Astrocyte (in vitro differentiated cells and primary cell): Measurements from ENCODE around the gene TFDP2. TPM values are rescaled to one million over a fixed set of nuclear protein-coding genes. Genes with fewer than 3 reads are reported as not detected.
A peak's percentile ranks its signal among the peaks of the same experiment; 100 is the strongest.

Experiments used
- DNase-seq: peaks from one replicate; pipeline ENCODE4 v3.0.0-alpha.2; 2010; ENCODE audit warnings: low read depth
- FAIRE-seq: peaks from 2 replicates; lab custom pipeline; 2011; peaks lifted over from hg19 to GRCh38; lab: Jason Lieb, UNC
- H2AFZ ChIP-seq: 2 replicates; pipeline ENCODE4 v1.6.0; 2012; ENCODE audit warnings: low read depth, low read length, inconsistent platforms
- H3K27ac ChIP-seq: 2 replicates; pipeline ENCODE4 v1.5.1; 2011; ENCODE audit warnings: low read depth, low read length, inconsistent platforms
- H3K27me3 ChIP-seq: 2 replicates; pipeline ENCODE4 v1.6.0; 2011; ENCODE audit warnings: low read length, inconsistent platforms; ENCODE audit not compliant: insufficient read depth
- H3K36me3 ChIP-seq: 2 replicates; pipeline ENCODE4 v1.5.1; 2011; ENCODE audit warnings: low read length, inconsistent platforms; ENCODE audit not compliant: insufficient read depth
- H3K4me1 ChIP-seq: 2 replicates; pipeline ENCODE4 v1.5.1; 2011; ENCODE audit warnings: low read length, inconsistent platforms; ENCODE audit not compliant: insufficient read depth
- H3K4me2 ChIP-seq: 2 replicates; pipeline ENCODE4 v1.6.0; 2012; ENCODE audit warnings: low read length, inconsistent platforms
- H3K4me3 ChIP-seq: 2 replicates; pipeline ENCODE4 v1.5.1; 2011; ENCODE audit warnings: low read depth, mild to moderate bottlenecking, low read length, inconsistent platforms; ENCODE audit not compliant: insufficient read depth
- H3K79me2 ChIP-seq: 2 replicates; pipeline ENCODE4 v1.6.0; 2012; ENCODE audit warnings: mild to moderate bottlenecking, low read length, inconsistent platforms; ENCODE audit not compliant: insufficient read depth
- H3K9ac ChIP-seq: 2 replicates; pipeline ENCODE4 v1.6.0; 2012; ENCODE audit warnings: mild to moderate bottlenecking, low read length, inconsistent platforms
- H3K9me3 ChIP-seq: 2 replicates; pipeline ENCODE4 v1.5.1; 2012; ENCODE audit warnings: low read depth, mild to moderate bottlenecking, low read length, inconsistent platforms; ENCODE audit not compliant: insufficient read depth
- H4K20me1 ChIP-seq: 2 replicates; pipeline ENCODE4 v1.6.0; 2012; ENCODE audit warnings: low read length, inconsistent platforms; ENCODE audit not compliant: insufficient read depth
- H3K27ac Mint-ChIP-seq: one replicate; pipeline ENCODE4 v1.8.0; 2021; ENCODE audit warnings: mild to moderate bottlenecking, mixed read lengths; ENCODE audit not compliant: unreplicated experiment
- H3K27me3 Mint-ChIP-seq: one replicate; pipeline ENCODE4 v1.8.0; 2021; ENCODE audit warnings: low read depth, mixed read lengths; ENCODE audit not compliant: unreplicated experiment
- H3K36me3 Mint-ChIP-seq: one replicate; pipeline ENCODE4 v1.8.0; 2021; ENCODE audit warnings: low read depth, mixed read lengths; ENCODE audit not compliant: unreplicated experiment
- H3K4me1 Mint-ChIP-seq: one replicate; pipeline ENCODE4 v1.8.0; 2021; ENCODE audit warnings: low read depth, mixed read lengths; ENCODE audit not compliant: unreplicated experiment
- H3K4me3 Mint-ChIP-seq: one replicate; pipeline ENCODE4 v1.8.0; 2021; ENCODE audit warnings: mild to moderate bottlenecking, moderate library complexity, mixed read lengths; ENCODE audit not compliant: unreplicated experiment
- H3K9me3 Mint-ChIP-seq: one replicate; pipeline ENCODE4 v1.8.0; 2021; ENCODE audit warnings: mild to moderate bottlenecking, mixed read lengths; ENCODE audit not compliant: unreplicated experiment
- CTCF ChIP-seq: IDR thresholded peaks from 2 replicates; pipeline ENCODE4 v1.5.1; 2011; ENCODE audit warnings: low read depth, mild to moderate bottlenecking, inconsistent platforms, low read length, moderate library complexity; ENCODE audit not compliant: insufficient read depth
- EZH2 ChIP-seq: IDR thresholded peaks from 2 replicates; pipeline ENCODE4 v1.6.1; 2012; ENCODE audit warnings: mild to moderate bottlenecking, low read length, inconsistent platforms; ENCODE audit not compliant: insufficient read depth
- total RNA-seq: library from RNA; stranded (reverse); gene quantifications from 2 replicates; pipeline ENCODE4 v1.2.1, GENCODE V29; 2021

The TFDP2 gene
- total RNA-seq, 1 donor from 2014 or later = 51.0 TPM

- Mint-ChIP-seq H3K4me1 (peaks cover 3% of the 10 kb centered on the region), H3K27me3 (no peaks in the 10 kb centered on the region), H3K27ac (no peak overlapping the region), H3K36me3 (no peaks in the 10 kb centered on the region), H3K9me3 (peaks cover 2% of the 10 kb centered on the region), H3K4me3 (no peak overlapping the region)
- Histone ChIP-seq H2AFZ (no peak overlapping the region), H3K4me2 (peak overlapping the region; percentile 36), H3K36me3 (no peaks in the 10 kb centered on the region), H3K9ac (no peak overlapping the region), H3K79me2 (no peaks in the 10 kb centered on the region), H3K4me1 (peaks cover 4% of the 10 kb centered on the region), H3K4me3 (no peak overlapping the region), H3K27me3 (no peaks in the 10 kb centered on the region), H4K20me1 (peaks cover 5% of the 10 kb centered on the region), H3K9me3 (no peaks in the 10 kb centered on the region), H3K27ac (no peak overlapping the region)
- FAIRE-seq (no peak), DNase-seq (peak; percentile 64)
- no peak for TF ChIP-seq CTCF
- no peak for TF ChIP-seq EZH2
Observed at GRCh38 chr3:142117056-142117851, 32.1 kb downstream of the TFDP2 start.

DNA sequence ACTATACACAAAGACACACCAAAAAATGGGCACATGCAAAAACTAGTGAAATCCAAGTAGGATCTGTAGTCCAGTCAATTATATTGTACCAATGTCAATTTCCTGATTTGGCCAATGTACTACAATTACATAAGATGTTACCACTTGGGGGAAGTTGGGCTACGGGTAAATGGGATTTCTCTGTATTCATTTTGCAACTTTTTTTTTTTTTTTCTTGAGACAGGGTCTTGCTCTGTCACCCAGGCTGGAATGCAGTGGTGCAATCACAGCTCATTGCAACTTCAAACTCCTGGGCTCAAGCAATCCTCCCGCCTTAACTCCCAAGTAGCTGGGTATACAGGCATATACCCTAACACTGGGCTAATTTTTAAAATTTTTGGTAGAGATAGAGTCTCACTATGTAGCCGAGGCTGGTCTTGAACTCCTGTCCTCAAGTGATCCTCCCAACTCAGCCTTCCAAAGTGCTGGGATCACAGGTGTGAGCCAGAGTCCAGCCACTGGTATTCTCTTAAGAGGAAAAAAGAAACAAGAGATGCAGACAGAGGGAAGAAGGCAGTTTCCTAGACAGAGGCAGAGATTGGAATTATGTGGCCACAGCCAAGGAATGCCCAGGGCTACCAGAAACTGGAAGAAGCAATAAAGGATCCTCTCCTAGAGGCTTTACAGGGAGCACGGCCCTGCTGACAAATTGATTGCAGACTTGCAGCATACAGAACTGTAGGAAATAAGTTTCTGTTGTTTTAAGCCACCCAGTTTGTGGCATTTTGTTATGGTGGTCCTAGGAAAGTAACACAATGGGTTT lies 33.3 kb downstream of the TFDP2 start:
- H3K9me3 ChIP-seq = no peaks in the 10 kb centered on the region
- no peak overlapping the region for H3K9ac ChIP-seq
- no peak overlapping the region for H3K4me3 ChIP-seq
- no peak overlapping the region for H2AFZ ChIP-seq
- no peaks in the 10 kb centered on the region for H3K36me3 ChIP-seq
- Mint-ChIP-seq H3K27ac (no peak overlapping the region), H3K4me3 (no peak overlapping the region), H3K9me3 (peaks cover 4% of the 10 kb centered on the region), H3K27me3 (no peaks in the 10 kb centered on the region), H3K4me1 (peaks cover 3% of the 10 kb centered on the region), H3K36me3 (peaks cover 2% of the 10 kb centered on the region)
- H3K27me3 ChIP-seq = no peaks in the 10 kb centered on the region
- no peak overlapping the region for H3K4me2 ChIP-seq
- H3K79me2 ChIP-seq = no peaks in the 10 kb centered on the region
- TF ChIP-seq EZH2 = no peak
- TF ChIP-seq CTCF = no peak
- DNase-seq = no peak
- H4K20me1 ChIP-seq = peaks cover 5% of the 10 kb centered on the region
- no peak for FAIRE-seq
- H3K27ac ChIP-seq = no peak overlapping the region
- H3K4me1 ChIP-seq = peaks cover 4% of the 10 kb centered on the region
